Activated CD8-positive, alpha-beta memory T cell treated with anti-CD3 and anti-CD28 coated beads, Interleukin-2, amount 10 ng/mL, durations not matched to agents 7 days and 5 days (primary cell): ENCODE measurements around the gene UBR1. TPM values are rescaled to one million over a fixed set of nuclear protein-coding genes. Genes with fewer than 3 reads are reported as not detected.
"Not testable (repeated sequence)": the region's sequence is repeated elsewhere in the genome, so short reads cannot be mapped to it uniquely, and the experiment has no call there.

Experiments used
- ATAC-seq: fragments of 150-1000 bp; cut with Tn5 transposase; one replicate; pipeline ENCODE4 v1.10.0; 2021; ENCODE audit warnings: moderate library complexity
- CTCF ChIA-PET: fragments of 350-600 bp; sonication (Branson Sonifier 250); formaldehyde crosslinking; loops from one replicate; lab custom pipeline; 2021; ENCODE audit warnings: antibody characterized with exemption; lab: Charles Lee
- DNase-seq: peaks from one replicate; pipeline ENCODE4 v3.0.0-alpha.2; 2020
- H3K27ac Mint-ChIP-seq: one replicate; pipeline ENCODE4 v1.8.0; 2021; ENCODE audit warnings: mild to moderate bottlenecking, mixed read lengths
- H3K27me3 Mint-ChIP-seq: one replicate; pipeline ENCODE4 v1.8.0; 2021; ENCODE audit warnings: mixed read lengths
- H3K36me3 Mint-ChIP-seq: one replicate; pipeline ENCODE4 v1.8.0; 2021; ENCODE audit warnings: mild to moderate bottlenecking, mixed read lengths
- H3K4me1 Mint-ChIP-seq: one replicate; pipeline ENCODE4 v1.8.0; 2021; ENCODE audit warnings: mixed read lengths
- H3K4me3 Mint-ChIP-seq: one replicate; pipeline ENCODE4 v1.8.0; 2021; ENCODE audit warnings: mild to moderate bottlenecking, moderate library complexity, mixed read lengths
- H3K9me3 Mint-ChIP-seq: one replicate; pipeline ENCODE4 v1.8.0; 2022; ENCODE audit warnings: low read depth, mixed read lengths
- total RNA-seq, 2 experiments: library from RNA; stranded (reverse); gene quantifications; one replicate each; pipeline ENCODE4 v1.2.3, GENCODE V29; 2021

Gene UBR1
- total RNA-seq, 2 experiments from 2014 or later = 34.9 to 42.1 TPM

- H3K36me3 Mint-ChIP-seq = peaks cover 62% of the 10 kb centered on the region
- H3K27me3 Mint-ChIP-seq = no peaks in the 10 kb centered on the region
- ATAC-seq (no peak), DNase-seq (no peak)
- no peaks in the 10 kb centered on the region for H3K4me1 Mint-ChIP-seq
- CTCF ChIA-PET = interaction anchor here (0.9 kb wide), 1 partner anchor 23 kb away, joined by 3 read pairs; no protein-coding TSS in a partner anchor
- H3K27ac Mint-ChIP-seq = no peak overlapping the region
- H3K9me3 Mint-ChIP-seq = no peaks in the 10 kb centered on the region
- H3K4me3 Mint-ChIP-seq = no peak overlapping the region
These were observed 96.6 kb downstream of the UBR1 start for GRCh38 chr15:43009206-43009605.

DNA sequence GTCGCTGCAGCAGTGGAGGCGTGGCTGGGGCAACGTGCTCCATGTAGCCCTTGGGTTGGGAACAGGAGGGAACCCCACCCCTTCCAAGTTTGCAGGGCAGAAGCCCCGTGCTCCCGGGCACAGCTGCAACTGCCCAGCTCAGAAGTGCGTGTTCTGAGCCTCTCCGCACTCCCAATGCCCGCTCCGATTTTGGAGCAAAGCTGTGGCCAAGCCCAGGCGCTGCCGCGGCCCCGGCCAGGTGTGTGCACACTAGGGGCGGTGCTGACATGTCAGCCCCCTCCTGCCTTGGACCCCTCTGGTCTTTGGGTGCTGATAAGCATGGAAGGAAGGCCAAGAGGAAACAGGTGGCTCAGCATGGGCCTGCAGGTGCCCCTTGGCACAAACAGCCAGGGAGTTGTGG lies 97.7 kb downstream of the UBR1 start:
- Mint-ChIP-seq H3K4me3 (no peak overlapping the region), H3K27me3 (no peaks in the 10 kb centered on the region), H3K9me3 (no peaks in the 10 kb centered on the region), H3K27ac (no peak overlapping the region), H3K36me3 (peaks cover 64% of the 10 kb centered on the region), H3K4me1 (no peaks in the 10 kb centered on the region)
- ATAC-seq = no peak
- no peak for DNase-seq
- CTCF ChIA-PET = interaction anchor here (0.8 kb wide), 1 partner anchor 40 kb away, joined by 3 read pairs; no protein-coding TSS in a partner anchor

- Mint-ChIP-seq H3K4me3 (no peak overlapping the region), H3K27ac (no peak overlapping the region), H3K36me3 (peaks cover 67% of the 10 kb centered on the region), H3K27me3 (no peaks in the 10 kb centered on the region), H3K4me1 (no peaks in the 10 kb centered on the region), H3K9me3 (no peaks in the 10 kb centered on the region)
- no peak for DNase-seq
- CTCF ChIA-PET = interaction anchor here (0.8 kb wide), 1 partner anchor 39 kb away, joined by 3 read pairs; no protein-coding TSS in a partner anchor
- ATAC-seq = no peak
These were observed 98.3 kb downstream of the UBR1 start for GRCh38 chr15:43007551-43007950.

DNA sequence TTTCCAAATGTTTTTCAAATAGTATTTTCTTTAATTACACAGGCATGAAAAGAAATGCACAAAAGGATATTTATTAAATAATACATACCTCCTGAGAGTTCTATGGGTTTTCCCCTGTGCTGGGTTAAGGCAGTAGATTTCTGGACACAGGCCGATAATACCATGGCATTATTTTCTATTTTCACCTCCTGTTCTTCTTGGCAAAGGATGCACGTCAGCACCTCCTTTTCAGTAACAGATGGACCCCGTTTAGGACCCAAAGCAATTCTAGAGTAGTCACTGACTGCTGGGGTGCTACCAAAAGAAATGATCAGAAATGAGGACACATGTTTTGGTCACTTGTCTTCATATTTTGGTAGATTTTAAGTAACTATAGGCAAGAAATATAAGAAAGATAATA lies 98.8 kb downstream of the UBR1 start:
- Mint-ChIP-seq H3K4me1 (no peaks in the 10 kb centered on the region), H3K36me3 (peaks cover 66% of the 10 kb centered on the region), H3K9me3 (no peaks in the 10 kb centered on the region), H3K27me3 (no peaks in the 10 kb centered on the region), H3K4me3 (no peak overlapping the region), H3K27ac (no peak overlapping the region)
- DNase-seq (no peak), ATAC-seq (no peak)
- CTCF ChIA-PET = no interaction called here

DNA sequence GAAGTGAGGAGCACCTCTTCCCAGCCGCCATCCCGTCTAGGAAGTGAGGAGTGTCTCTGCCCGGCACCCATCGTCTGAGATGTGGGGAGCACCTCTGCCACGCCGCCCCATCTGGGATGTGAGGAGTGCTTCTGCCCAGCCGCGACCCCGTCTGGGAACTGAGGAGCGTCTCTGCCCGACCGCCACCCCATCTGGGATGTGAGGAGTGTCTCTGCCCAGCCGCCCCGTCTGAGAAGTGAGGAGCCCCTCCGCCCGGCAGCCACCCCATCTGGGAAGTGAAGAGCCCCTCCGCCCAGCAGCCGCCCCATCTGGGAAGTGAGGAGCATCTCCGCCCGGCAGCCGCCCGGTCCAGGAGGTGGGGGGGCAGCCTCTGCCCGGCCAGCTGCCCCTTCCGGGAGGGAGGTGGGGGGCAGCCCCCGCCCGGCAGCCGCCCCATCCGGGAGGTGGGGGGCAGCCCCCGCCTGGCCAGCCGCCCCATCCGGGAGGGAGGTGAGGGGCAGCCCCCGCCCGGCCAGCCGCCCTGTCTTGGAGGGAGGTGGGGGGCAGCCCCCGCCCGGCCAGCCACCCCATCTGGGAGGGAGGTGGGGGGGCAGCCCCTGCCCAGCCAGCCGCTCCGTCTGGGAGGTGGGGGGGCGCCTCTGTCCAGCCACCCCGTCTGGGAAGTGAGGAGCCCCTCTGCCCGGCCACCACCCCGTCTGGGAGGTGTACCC lies 100.8 kb downstream of the UBR1 start:
- H3K4me3 Mint-ChIP-seq, ATAC-seq, CTCF ChIA-PET, H3K4me1 Mint-ChIP-seq, H3K9me3 Mint-ChIP-seq, H3K27me3 Mint-ChIP-seq, DNase-seq, H3K27ac Mint-ChIP-seq: not testable (repeated sequence)
- H3K36me3 Mint-ChIP-seq = peaks cover 52% of the 10 kb centered on the region

DNA sequence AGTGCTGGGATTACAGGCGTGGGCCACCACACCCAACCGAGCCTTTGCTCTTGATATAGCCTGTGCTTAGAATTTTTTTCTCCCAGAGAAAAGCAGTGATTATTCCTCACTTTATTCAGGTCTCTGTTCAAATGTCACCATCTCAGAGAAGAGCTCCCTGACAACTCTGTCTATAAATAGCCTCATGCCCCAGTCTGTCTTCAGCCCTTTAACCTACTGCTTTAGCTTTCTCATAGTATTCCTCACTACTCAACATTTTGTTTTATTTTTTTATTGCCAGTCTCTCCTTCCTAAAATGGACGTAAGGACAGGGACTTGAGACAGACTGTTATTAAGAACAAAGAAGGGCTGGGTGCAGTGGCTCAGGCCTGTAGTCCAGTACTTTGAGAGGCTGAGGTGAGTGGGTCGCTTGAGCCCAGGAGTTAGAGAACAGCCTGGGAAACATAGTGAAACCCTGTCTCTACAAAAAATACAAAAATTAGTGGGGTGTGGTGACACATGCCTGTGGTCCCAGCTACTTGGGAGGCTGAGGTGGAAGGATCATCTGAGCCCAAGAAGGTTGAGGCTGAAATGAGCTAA lies 106.5 kb downstream of the UBR1 start:
- Mint-ChIP-seq H3K4me3 (no peak overlapping the region), H3K27ac (no peak overlapping the region), H3K4me1 (peaks cover 2% of the 10 kb centered on the region), H3K36me3 (peaks cover 25% of the 10 kb centered on the region), H3K9me3 (no peaks in the 10 kb centered on the region), H3K27me3 (no peaks in the 10 kb centered on the region)
- DNase-seq (no peak), ATAC-seq (no peak)
- CTCF ChIA-PET = no interaction called here

DNA sequence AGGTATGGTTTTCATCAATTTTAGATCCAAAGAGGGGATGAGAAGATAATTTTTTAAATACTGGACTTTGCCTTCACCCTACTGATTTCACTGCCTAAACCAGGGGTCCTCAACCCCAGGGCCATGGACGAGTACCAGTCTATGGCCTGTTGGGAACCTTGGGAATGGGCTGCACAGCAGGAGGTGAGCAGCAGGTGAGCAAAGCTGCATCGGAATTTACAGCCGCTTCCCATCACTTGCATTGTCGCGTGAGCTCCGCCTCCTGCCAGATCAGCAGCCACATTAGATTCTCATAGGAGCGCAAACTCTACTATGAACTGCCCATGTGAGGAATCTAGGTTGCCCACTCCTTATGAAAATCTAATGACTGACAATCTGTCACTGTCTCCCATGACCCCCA lies 109.0 kb downstream of the UBR1 start:
- Mint-ChIP-seq H3K4me1 (peaks cover 2% of the 10 kb centered on the region), H3K4me3 (no peak overlapping the region), H3K27me3 (no peaks in the 10 kb centered on the region), H3K9me3 (no peaks in the 10 kb centered on the region), H3K36me3 (peaks cover 15% of the 10 kb centered on the region), H3K27ac (no peak overlapping the region)
- ATAC-seq (no peak), DNase-seq (no peak)
- CTCF ChIA-PET = no interaction called here

DNA sequence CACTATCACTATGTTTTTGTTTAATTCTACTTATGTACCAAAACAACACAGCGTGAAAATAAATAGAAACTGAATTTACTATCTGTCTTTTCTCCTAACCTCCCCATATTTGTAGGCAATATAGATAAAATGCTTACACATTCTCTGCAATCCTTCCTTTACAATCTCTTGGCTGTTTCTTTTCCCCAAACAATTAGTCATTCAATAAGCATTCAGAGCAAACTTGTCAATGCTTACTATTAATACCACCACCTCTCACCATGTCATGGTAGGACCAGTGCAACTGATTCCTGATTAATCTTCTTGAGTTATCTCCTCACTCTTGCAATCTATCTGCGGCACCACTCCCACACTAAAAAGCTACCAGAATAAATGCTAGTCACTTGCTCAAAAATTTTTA lies 111.3 kb downstream of the UBR1 start:
- CTCF ChIA-PET = interaction anchor here (0.7 kb wide), 1 partner anchor 101 kb away, joined by 3 read pairs; no protein-coding TSS in a partner anchor
- no peak overlapping the region for H3K27ac Mint-ChIP-seq

DNA sequence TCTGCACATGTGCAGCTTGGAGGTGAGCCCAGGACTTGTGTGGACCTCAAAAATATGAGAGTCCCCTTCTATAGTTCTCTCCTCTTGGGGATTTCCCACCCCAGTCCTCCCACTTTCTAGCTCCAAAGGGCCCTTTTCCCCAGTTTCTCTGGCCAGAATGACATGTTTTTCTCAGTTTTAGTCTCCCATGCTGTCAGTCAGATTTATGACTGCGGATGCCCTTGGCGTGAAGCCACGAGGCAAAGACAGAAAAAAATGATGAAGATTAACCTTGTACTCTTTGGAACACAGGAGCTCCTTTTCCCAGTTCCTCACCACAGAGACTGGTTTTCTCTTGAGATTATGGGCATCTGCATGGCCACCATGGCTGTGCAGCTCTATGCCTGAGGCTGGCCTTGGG lies 113.2 kb downstream of the UBR1 start:
- peaks cover 2% of the 10 kb centered on the region for H3K4me1 Mint-ChIP-seq
- H3K36me3 Mint-ChIP-seq = peaks cover 24% of the 10 kb centered on the region
- CTCF ChIA-PET = no interaction called here

More for the DNA sequence above, 111.3 kb downstream of the UBR1 start:
- DNase-seq (no peak), ATAC-seq (no peak)
- Mint-ChIP-seq H3K9me3 (no peaks in the 10 kb centered on the region), H3K4me3 (no peak overlapping the region), H3K4me1 (peaks cover 2% of the 10 kb centered on the region), H3K36me3 (peaks cover 20% of the 10 kb centered on the region), H3K27me3 (no peaks in the 10 kb centered on the region)

GRCh38 chr15:42986693-42987342 lies 119.0 kb downstream of the UBR1 start:
- Mint-ChIP-seq H3K27ac (no peak overlapping the region), H3K27me3 (no peaks in the 10 kb centered on the region), H3K4me3 (no peak overlapping the region), H3K36me3 (peaks cover 26% of the 10 kb centered on the region), H3K4me1 (no peaks in the 10 kb centered on the region), H3K9me3 (no peaks in the 10 kb centered on the region)
- CTCF ChIA-PET = interaction anchor here (0.7 kb wide), 2 partner anchors 22 to 25 kb away, joined by 3 read pairs; no protein-coding TSS in a partner anchor
- no peak for ATAC-seq
- no peak for DNase-seq

More for the DNA sequence above, 113.2 kb downstream of the UBR1 start:
- ATAC-seq (no peak), DNase-seq (no peak)
- Mint-ChIP-seq H3K27me3 (no peaks in the 10 kb centered on the region), H3K4me3 (no peak overlapping the region), H3K27ac (no peak overlapping the region), H3K9me3 (no peaks in the 10 kb centered on the region)

DNA sequence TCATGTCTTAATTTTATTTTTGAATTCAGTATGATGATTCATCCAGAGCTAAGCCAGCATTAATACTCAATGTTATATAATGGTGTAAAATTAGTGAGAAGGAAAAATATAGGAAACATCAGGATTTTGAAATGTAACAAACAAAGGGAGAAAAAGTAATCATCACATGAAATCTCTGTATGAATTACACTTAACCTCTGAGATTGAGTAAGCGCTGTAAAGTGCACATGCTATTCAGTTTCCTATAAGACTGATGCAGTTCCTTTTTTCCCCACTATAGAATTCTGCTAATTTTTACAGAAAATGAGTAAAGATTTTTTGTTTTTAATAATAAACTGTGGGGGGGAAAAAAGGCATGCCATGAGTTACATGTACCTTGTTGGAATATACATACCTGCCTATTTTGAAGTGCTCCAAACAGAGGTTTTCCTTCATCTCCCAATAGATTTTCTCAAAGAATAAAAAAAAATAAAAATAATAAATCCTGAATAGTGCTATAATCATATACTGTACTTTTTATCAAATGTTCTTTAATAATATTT lies 121.3 kb downstream of the UBR1 start:
- Mint-ChIP-seq H3K9me3 (no peaks in the 10 kb centered on the region), H3K4me1 (no peaks in the 10 kb centered on the region), H3K27me3 (no peaks in the 10 kb centered on the region), H3K27ac (no peak overlapping the region), H3K4me3 (no peak overlapping the region), H3K36me3 (peaks cover 30% of the 10 kb centered on the region)
- ATAC-seq (no peak), DNase-seq (no peak)
- CTCF ChIA-PET = no interaction called here

DNA sequence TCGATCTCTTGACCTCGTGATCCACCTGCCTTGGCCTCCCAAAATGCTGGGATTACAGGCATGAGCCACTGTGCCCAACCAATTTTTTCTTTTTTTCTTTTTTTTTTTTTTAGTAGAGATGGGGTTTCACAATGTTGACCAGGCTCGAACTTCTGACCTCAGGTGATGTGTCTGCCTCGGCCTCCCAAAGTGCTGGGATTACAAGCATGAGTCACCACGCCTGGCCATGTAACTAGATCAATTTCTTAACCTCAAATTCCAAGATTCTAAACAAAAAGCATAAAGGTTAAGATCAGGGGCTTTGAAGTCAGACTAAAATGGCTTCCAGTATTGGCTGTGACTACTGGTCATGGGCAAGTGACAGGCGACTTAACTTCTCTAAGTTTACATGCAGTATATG lies 126.7 kb downstream of the UBR1 start:
- peaks cover 56% of the 10 kb centered on the region for H3K36me3 Mint-ChIP-seq
- H3K4me3 Mint-ChIP-seq, H3K4me1 Mint-ChIP-seq, DNase-seq, ATAC-seq, H3K27me3 Mint-ChIP-seq, CTCF ChIA-PET, H3K27ac Mint-ChIP-seq, H3K9me3 Mint-ChIP-seq: not testable (repeated sequence)

DNA sequence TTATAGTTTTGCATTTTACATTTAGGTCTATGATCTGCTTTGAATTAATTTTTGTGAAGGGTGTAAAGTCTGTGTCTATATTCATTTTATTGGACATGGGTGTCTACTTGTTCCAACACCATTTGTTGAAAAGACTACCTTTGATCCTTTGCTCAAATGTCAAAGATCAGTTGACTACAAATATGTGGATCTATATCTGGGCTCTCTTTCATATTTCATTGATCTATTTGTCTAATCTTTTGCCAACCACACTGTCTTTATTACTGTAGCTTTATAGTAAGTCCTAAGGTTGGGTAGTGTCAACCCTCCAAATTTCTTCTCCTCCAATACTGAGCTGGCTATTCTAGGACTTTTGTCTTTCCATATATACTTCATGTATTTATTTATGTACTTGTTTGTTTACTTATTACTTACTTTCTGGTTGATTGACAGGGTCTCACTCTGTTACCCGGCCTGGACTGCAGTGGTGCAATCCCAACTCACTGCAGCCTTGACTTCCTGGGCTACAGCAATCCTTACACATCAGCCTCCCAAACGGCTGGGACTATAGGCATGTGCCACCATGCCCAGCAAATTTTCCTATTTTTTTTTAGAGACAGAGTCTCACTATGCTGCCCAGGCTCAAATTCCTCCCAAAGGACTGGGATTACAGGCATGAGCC lies 131.5 kb downstream of the UBR1 start:
- peaks cover 77% of the 10 kb centered on the region for H3K36me3 Mint-ChIP-seq
- no peak overlapping the region for H3K4me3 Mint-ChIP-seq
- ATAC-seq = no peak
- DNase-seq = no peak
- H3K9me3 Mint-ChIP-seq = no peaks in the 10 kb centered on the region
- H3K27ac Mint-ChIP-seq = no peak overlapping the region
- CTCF ChIA-PET = no interaction called here
- no peaks in the 10 kb centered on the region for H3K27me3 Mint-ChIP-seq
- no peaks in the 10 kb centered on the region for H3K4me1 Mint-ChIP-seq
